Retina (tissue), 1 donor: Measurements from ENCODE around the gene SATB2.

Source experiments
- DNase-seq: peaks from one replicate; pipeline ENCODE4 v3.0.0-alpha.2; 2016

SATB2 gene

GRCh38 chr2:199452260-199452990 is 5.3 kb downstream of the SATB2 start:
- no peak for DNase-seq

- no peak for DNase-seq
Measured at GRCh38 chr2:199449956-199450355, 7.8 kb downstream of the SATB2 start.

GRCh38 chr2:199449455-199449854 is 8.3 kb downstream of the SATB2 start:
- no peak for DNase-seq

GRCh38 chr2:199446996-199447576 is 10.7 kb downstream of the SATB2 start:
- no peak for DNase-seq

- DNase-seq = no peak
Measured at GRCh38 chr2:199444749-199445148, 13.0 kb downstream of the SATB2 start.

GRCh38 chr2:199443589-199444130 is 14.1 kb downstream of the SATB2 start:
- DNase-seq = no peak

- no peak for DNase-seq
Measured at GRCh38 chr2:199442173-199442572, 15.6 kb downstream of the SATB2 start.

- DNase-seq = no peak
Measured at GRCh38 chr2:199441759-199442158, 16.0 kb downstream of the SATB2 start.

- no peak for DNase-seq
Measured at GRCh38 chr2:199440118-199440517, 17.6 kb downstream of the SATB2 start.

- no peak for DNase-seq
Measured at GRCh38 chr2:199439542-199439941, 18.2 kb downstream of the SATB2 start.

- DNase-seq = no peak
Measured at GRCh38 chr2:199439066-199439465, 18.7 kb downstream of the SATB2 start.

- no peak for DNase-seq
Measured at GRCh38 chr2:199434555-199434954, 23.2 kb downstream of the SATB2 start.

- no peak for DNase-seq
Measured at GRCh38 chr2:199433204-199433832, 24.4 kb downstream of the SATB2 start.

GRCh38 chr2:199431746-199432213 is 26.0 kb downstream of the SATB2 start:
- DNase-seq = no peak

GRCh38 chr2:199430214-199430613 is 27.5 kb downstream of the SATB2 start:
- DNase-seq = no peak

GRCh38 chr2:199428291-199428690 is 29.4 kb downstream of the SATB2 start:
- no peak for DNase-seq

- no peak for DNase-seq
Measured at GRCh38 chr2:199424160-199424559, 33.6 kb downstream of the SATB2 start.

GRCh38 chr2:199419428-199419827 is 38.3 kb downstream of the SATB2 start:
- no peak for DNase-seq

GRCh38 chr2:199414465-199414864 is 43.3 kb downstream of the SATB2 start:
- DNase-seq = no peak

- no peak for DNase-seq
Measured at GRCh38 chr2:199414001-199414400, 43.7 kb downstream of the SATB2 start.

GRCh38 chr2:199409759-199410529 is 47.8 kb downstream of the SATB2 start:
- DNase-seq = no peak

- DNase-seq = no peak
Measured at GRCh38 chr2:199407421-199407820, 50.3 kb downstream of the SATB2 start.

GRCh38 chr2:199405241-199405640 is 52.5 kb downstream of the SATB2 start:
- DNase-seq = no peak
